Fibroblast of upper back skin (primary cell): ENCODE data around the gene UBE2D3.

Experiments used
- DNase-seq: peaks from one replicate; pipeline ENCODE4 v3.0.0-alpha.2; 2013

Gene UBE2D3

DNA sequence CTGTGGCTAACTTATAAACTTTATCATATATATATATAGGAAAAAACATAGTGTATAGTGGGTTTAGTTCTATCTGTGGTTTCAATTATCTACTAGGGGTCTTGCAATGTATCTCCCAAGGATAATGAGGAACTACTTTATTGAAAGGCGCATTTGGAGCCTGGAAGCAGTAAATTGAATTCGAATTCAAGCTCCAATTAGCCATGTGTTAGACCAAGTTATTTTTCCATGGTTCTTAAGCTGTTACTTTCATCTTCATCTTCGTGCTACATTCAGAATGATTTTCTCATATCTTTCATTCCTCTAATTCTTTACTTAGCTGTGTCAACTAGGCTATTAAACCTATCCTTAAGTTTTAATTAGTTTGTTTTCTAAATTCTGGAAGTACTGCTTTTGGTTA lies 39.4 kb downstream of the UBE2D3 start:
- no peak for DNase-seq

DNA sequence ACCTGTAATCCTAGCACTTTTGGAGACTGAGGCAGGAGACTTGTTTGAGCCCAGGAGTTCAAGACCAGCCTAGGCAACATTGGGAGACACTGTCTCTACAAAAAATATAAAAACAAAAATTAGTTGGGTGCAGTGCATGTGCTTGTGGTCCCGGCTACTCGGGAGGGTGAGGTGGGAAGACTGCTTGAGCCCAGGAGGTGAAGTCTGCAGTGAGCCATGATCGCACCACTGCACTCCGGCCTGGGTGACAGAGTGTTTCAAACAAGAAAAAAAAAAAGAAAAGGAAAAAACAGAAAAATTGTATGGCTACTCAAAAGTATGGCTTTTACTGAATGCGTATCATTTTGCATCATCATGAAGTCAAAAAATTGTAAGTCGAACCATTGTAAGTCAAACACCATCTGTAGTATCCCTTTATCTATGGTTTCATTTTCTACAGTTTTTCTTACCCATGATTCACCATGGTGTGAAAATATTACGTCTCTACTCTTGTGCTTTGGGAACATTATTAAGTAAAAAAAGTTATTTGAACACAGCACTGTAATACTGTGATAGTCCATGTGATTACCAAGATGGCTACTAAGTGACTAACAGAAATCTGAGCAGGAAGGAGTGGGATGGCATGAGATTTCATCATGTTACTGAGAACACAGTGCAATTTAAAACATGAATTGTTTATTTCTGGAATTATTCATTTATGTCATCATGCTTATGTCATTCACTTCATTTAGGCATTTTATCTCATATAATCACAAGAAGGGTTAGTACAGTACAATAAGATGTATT lies 40.1 kb downstream of the UBE2D3 start:
- peak; percentile 62 for DNase-seq

DNA sequence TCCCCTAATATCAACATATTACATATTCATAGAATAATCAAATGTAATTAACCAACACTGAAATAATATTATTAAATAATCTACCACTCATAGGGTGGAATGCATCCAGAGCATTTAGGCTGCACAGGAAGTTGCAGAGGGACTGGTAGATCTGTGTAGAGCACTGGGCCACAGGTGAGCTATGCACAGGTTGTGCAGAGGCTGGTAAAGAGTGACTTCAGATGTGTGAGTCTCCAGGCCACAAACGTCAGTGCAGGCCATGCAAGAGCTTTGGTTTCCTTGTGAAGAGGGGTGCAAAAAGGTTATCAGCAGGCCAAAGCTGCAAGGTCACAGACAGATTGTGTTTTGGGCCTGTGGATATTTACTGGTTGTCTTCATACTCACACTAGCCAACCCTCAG lies 41.1 kb downstream of the UBE2D3 start:
- DNase-seq, result no peak

DNA sequence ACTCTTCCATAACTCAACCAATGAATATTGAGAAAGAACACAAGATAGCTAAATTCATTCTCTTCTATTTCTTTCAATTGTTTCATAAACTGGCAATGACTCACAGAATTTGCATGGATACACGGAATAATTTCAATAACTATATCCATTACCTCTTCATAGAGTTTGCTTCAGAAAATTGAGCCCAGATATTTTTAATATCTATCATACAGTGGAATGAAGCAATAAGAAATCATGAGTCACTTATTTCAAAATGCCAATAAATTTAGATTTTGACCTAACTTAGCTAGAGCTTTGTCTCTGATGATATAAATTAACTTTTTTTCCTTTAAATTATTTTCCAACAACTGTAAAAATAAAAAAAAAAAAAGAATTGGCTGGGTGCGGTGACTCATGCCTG lies 44.3 kb downstream of the UBE2D3 start:
- DNase-seq, result peak; percentile 58

DNA sequence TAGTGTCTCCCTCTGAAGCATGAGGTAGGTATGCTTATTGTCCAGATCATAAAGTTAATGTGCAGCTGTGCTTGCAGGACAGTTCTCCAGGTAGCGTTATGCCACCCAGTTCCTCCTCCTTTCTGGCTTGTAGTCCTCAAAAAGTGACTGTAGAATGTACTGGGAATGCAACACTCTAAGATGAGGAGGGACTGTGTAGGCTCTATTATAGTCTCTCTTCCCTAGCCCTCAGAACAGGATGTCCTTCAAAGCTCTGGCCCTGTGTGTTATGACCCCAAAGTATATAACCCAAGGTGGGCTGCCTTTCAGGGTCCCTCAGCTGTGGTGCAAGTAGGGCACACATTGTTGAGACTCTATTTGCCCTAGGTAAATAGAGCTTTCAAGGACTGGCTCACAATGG lies 45.8 kb downstream of the UBE2D3 start:
- DNase-seq, result no peak

DNA sequence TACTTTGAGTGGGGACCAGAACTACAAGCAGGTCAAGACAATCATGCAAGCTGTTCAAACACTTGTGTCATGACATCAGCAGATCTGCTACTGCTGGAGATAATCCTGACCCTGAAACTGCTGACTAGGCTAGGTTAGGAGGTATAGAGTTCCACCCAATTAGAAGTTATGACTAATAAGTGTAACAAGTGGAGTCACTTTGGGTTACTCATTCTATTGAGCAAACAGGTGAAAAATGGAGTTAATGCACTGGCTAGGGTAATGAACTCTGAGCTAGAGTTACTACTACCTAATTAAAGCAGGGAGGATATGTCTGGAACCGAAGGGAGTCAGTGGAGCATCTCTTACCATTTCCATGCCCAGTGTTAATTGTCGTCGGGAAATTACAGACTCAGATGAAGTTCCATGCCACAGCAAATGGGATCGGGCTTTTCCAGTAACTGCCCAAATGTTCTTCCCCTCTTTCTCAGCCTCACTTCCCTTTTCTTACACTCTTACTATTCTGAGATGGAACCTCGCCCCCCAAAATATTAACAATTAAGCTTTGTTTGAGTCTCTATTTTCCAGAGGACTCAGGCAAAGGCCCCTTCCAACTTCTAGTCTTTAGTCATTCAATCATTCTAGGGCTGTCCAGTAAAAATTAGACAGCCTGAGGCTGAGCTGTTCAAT lies 46.7 kb downstream of the UBE2D3 start:
- no peak for DNase-seq

DNA sequence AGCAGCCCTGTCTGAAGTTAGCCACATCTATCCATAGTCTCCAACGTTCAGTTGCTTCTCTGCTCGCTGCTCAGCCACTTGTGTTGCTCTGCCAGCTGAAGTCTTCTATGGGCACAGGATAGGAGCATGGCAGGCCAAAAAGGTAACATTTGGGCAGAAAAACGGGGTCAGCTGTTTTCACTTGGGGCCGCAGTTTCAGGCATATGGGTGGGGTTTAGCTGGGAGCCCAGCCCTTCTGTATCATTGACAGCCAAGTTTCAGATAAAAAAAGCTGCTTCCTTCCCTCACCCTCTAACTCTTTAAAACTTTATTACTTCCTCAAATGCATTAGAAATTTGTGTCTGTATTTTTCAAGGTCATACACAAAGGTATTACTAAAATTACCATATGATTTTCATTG lies 48.1 kb downstream of the UBE2D3 start:
- DNase-seq, result no peak

DNA sequence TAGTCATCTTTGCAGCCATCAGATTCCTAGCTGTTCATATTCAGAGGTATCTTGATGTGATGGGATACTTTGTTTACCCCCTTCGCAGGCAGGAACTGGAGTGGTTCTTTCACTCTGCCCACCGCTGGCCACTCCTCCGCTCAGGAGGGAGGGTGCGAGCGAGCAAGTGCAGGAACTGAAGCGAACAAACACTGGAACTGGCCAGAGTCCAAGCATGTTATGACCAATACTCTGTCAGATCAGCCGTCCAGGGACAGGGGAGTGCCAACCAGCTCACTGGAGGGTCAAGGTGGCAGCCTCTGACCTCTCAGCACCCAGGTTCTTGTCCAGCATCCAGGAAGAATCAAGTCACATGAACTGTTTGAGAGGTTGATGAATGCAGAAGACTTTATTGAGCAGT lies 48.6 kb downstream of the UBE2D3 start:
- DNase-seq, result no peak

DNA sequence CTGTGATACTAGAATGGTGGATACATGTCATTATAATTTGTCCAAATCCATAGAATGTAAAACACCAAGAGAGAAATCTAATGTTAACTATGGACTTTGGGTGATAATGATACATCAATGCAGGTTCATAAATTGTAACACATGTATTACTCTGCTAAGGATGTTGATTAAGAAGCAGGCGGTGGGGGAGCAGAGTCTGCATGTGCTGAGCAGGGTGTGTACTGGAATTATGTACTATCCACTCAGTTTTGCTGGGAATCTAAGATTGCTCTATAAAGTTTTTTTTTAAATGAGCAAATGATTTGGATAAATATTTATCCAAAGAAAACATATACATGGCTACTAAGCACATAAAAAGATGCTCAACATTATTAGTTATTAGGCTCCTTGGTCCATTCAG lies 51.5 kb downstream of the UBE2D3 start:
- no peak for DNase-seq

DNA sequence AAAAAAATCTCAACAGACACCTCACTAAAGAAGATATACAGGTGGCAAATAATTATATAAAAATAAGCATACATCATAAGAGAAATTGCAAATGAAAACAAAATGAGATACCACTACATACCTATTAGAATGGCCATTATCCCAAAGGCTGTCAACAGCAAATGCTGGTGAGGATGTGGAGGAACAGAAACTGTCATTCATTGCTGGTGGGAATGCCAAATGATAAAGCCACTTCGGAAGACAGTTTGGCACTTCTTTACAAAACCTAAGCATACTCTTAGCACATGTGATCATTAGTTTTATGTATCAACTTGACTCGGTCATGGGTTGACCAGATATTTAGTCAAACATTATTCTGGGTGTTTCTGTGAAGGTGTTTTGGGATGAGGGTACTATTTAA lies 53.1 kb downstream of the UBE2D3 start:
- no peak for DNase-seq

DNA sequence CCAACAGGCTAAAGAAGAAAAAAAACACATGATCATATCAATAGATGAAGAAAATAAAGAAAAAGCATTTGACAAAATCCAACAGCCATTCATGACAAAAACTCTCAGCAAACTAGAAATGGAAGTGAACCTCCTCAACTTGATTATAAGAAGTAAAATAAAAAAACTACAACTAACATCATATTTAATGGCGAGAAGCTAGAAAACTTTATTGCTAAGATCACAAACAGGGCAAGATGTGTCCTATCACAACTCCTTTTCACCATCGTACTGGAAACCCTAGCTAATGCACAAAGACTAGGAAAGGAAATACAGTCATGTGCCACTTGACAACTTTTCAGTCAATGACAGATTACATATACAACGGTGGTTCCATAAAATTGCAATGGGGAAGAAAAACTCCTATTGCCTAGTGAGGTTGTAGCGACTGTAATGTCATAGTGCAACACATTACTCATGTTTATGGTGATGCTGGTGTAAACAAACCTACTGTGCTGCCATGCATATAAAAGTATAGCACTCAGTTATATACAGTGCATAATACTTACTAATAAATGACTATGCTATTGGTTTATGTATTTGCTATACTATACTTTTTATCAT lies 54.5 kb downstream of the UBE2D3 start:
- no peak for DNase-seq

DNA sequence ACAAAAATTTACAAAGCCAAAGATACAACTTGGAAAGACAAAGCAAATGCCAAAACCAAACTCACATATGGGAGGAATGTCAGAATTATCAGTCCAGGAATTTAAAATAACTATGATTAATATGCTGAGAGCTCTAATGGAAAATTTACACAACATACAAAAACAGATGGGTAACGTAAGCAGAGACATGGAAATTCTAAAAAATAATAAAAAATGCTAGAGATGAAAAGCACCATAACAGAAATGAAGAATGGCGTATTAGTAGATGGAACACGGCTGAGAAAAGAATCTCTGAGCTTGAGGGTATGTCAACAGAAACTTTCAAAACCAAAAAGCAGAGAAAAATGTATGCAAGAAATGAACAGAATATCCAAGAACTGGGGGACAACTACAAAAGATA lies 62.5 kb downstream of the UBE2D3 start:
- peak; percentile 19 for DNase-seq

DNA sequence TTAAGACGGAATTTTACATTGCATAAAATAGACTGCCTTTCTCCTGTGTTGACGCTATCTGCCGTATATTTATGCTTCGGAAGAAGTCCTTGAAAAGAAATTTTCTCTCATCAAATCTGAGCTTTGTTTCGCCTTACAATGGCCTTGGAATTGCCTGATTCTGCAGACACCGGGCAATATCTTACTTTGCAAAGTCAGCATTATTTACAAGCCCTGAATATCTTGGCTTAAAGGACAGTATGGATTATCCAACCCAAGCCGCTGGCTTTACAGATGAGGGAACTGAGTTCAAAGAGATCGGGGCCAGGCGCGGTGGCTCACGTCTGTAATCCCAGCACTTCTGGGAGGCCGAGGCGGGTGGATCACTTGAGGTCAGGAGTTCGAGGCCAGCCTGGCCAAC lies 65.4 kb downstream of the UBE2D3 start:
- DNase-seq, result no peak

DNA sequence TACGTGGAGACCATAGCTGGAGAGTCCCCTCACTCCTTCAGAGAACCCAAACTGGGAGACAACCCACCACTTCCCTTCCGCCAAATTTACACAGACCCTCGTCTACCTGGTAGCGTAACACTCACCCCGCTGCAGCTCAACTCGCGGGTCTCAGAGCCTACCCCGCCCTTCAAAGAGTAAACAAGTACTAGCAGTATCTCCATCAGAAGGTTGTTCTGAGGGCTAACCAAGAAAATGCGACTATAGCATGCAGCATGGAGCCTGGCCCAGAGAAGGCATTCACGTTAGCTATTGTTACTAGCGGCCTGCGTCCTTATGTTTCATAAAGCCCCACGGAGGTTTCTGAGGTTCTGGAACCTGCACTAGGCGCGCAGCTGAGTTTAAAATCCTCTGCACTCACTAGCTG lies 66.1 kb downstream of the UBE2D3 start:
- peak; percentile 4 for DNase-seq

DNA sequence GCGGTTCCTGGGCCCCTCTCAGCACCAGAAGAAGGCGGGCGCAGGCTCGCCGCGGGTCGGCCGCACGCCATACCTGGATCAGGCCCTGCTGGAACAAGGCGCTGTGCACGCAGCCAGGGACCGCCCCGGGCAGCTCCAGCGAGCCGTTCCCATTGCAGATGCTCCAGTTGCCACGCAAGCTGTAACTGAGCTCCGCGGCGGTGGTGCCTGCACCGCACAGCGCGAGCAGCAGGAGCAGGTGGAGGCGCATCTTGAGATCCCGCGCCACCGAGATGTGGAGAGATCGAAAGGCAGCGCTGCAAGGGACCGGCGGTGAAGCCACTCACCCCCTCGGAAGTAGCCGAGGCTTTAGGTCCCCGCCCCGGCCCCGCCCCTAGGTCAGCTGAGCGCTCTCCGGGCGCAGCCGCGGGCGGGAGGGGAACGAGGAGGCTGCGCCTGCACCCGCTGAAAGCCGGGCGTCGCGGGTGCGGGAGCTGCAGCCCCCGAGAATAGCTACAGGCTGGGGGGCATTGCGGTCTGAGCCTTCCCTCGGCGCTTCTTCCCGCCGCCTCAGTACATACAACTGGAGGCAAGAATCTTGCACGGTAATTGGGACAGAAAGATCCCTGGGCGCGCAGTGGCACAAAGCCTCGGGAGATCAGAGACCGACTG lies 66.6 kb downstream of the UBE2D3 start, which contains the start of gene MANBA:
Gene MANBA, minus strand, starts transcription at position 324 of the 651 bp plus-strand sequence. Its CDS starts 74 bp downstream, at position 250.
- peak; percentile 67 for DNase-seq

DNA sequence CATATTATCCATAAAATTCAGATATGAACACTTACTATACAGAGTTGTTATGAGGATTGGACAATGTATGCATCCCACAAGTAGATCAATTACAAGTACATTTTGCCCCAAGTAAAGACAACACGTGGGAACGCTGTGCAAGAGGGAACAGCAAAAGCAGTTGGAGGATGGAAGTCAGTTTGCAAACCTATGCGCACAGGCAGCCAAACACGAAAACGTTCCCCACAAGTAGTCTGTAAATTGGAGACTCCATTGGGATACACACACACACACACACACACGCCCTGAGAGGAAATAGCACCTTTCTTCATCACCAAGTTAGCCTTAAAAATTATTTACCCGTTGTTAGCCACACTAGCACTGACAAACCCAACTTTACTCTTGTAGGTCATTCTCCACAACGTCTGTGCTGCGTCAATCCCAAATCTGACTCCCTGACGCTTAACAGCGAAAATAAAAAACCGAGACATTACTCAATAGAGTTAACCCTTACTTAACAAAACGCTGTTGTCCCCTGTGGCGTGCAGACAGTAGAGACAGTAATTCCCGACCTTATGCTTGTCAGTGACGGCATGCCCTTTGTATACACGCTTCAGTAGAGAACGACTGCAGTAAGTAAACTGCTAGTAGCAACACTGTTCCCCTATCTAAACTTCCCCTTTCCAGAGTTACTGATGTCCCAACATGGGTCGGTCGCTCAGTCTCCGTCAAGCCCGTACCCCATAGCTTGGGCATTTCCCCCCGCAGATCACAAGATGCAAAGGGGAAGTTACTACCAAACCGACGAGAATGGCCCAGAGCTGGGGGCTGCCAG lies 67.3 kb downstream of the UBE2D3 start:
- peak; percentile 29 for DNase-seq

DNA sequence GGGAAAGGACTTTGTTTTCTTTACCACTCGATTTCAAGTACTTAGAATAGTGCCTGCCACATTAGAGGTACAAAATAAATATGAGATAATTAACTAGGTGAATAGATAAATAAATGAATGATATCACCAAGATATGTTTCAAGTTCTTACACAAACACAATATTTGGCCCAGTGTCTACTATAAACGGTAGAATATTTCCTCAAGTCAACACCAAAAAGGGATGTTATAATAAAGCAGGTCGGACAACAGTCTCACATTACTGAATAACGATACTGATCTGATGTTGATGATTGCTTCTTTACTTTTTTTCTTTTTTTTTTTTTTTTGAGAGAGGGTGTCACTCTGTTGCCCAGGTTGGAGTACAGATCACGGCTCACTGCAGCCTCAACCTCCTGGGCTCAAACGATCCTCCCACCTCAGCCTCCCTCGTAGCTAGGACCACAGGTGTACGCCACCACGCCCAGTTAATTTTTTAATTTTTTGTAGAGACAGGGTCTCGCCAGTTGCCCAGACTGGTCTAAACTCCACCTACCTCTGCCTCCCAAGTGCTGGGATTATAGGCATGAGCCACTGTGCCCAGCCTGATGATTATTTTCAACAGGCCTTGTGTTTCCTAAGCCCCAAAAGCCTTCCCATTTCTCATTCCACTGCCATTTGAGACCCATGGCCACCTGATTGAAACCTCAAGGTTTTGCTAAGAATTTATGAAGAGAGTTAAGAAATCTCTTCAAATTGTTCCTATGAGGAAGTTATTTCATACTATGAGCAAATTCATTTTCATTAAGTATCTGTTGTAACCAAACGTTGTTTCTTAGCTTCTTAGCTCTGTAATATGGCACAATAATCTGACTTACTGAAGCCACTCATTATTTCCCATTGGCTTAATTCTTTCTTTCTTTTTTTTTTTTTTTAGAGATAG lies 68.8 kb downstream of the UBE2D3 start:
- DNase-seq, result no peak

DNA sequence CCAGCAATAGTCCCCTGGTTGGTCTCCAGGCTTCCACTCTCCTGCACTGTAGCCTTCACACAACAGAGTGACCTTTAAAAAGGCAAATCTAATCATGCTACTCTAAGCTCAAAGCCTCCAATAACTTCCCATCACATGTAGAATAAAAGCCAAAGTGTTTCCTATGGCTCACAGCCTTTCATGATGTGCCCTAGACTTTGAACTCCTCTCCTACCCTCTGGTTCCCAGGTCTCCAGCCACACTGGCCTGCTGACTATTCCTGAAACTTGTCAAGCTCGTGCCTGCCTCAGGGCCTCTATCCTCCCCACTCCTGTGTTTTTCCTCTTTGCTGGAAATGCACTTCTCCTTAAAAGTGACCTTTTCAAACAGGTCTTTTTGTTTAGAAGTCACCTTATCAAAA lies 69.7 kb downstream of the UBE2D3 start:
- DNase-seq, result no peak

DNA sequence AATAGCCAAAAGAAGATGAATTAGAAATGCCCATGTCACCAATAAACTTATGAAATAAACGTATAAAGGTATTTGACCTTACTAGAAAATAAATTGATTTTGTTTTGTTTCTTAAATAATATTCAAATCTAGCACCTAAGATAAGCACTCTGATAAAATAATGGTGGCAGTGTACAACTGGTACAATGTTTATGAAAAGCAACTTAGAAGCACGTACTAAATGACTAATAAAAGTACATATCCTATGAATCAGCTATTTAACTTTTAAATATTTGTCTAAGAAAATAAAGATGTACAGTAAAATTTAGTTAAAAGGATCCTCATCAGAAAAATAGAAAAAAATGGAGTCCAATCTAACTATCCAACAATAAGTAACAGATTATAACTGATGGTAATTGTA lies 73.3 kb downstream of the UBE2D3 start:
- no peak for DNase-seq

DNA sequence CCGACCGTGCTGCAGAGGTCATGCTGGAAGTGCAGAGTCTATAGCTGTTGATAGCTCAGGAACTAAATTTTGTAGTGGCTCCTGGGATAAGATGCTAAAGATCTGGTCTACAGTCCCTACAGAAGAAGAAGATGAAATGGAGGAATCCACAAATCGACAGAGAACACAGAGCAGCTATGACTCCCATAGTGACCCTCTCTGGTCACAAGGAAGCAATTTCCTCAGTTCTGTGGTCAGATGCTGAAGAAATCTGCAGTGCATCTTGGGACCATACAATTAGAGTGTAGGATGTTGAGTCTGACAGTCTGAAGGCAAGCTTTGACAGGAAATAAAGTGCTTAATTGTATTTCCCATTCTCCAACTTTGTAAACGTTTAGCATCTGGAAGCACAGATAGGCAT lies 75.4 kb downstream of the UBE2D3 start:
- no peak for DNase-seq
